GM12872 (cell line): ENCODE measurements around the gene AS3MT.

Experiments used
- CTCF ChIP-seq: IDR thresholded peaks from 3 replicates; pipeline ENCODE4 v1.5.1; 2011; ENCODE audit warnings: low read depth, mild to moderate bottlenecking, low read length, moderate library complexity; ENCODE audit not compliant: insufficient read depth

The AS3MT gene

GRCh38 chr10:102869258-102870198 lies at the start of gene AS3MT:
Gene AS3MT, plus strand, starts transcription at chr10:102869470. Its CDS starts 123 bp downstream, at chr10:102869593.
- TF ChIP-seq CTCF, result no peak

- no peak for TF ChIP-seq CTCF
Measured at GRCh38 chr10:102822222-102822621, 47.0 kb upstream of the AS3MT start.

- TF ChIP-seq CTCF, result no peak
Measured at GRCh38 chr10:102824664-102825063, 44.6 kb upstream of the AS3MT start.

- no peak for TF ChIP-seq CTCF
Measured at GRCh38 chr10:102826148-102826796, 43.0 kb upstream of the AS3MT start.

- TF ChIP-seq CTCF, result no peak
Measured at GRCh38 chr10:102827597-102827975, 41.7 kb upstream of the AS3MT start.

GRCh38 chr10:102831322-102832071 lies 37.8 kb upstream of the AS3MT start:
- no peak for TF ChIP-seq CTCF

GRCh38 chr10:102832248-102832647 lies 37.0 kb upstream of the AS3MT start:
- no peak for TF ChIP-seq CTCF
